ENCODE data around the gene GYG1.

Gene GYG1

DNA sequence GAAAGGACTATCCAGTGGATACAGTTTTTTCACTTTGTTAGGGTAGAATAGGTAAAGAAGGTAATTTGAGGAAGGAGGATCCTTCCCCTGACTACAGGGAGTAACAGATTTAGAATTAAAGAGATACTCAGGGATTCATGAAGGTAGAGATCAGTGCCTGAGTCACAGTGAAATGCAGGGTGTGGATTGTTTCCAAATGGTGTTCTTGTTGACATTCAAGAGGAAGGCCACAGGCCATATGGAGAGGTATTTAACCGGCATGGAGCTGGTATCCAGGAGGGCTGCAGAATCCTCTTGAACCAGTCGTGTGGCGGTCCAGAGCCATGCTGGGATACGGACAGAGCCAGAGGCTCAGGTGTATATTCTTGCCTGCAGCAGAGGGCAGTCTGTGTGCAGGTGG lies 28.2 kb downstream of the GYG1 start:
- no peak for DNase-seq

DNA sequence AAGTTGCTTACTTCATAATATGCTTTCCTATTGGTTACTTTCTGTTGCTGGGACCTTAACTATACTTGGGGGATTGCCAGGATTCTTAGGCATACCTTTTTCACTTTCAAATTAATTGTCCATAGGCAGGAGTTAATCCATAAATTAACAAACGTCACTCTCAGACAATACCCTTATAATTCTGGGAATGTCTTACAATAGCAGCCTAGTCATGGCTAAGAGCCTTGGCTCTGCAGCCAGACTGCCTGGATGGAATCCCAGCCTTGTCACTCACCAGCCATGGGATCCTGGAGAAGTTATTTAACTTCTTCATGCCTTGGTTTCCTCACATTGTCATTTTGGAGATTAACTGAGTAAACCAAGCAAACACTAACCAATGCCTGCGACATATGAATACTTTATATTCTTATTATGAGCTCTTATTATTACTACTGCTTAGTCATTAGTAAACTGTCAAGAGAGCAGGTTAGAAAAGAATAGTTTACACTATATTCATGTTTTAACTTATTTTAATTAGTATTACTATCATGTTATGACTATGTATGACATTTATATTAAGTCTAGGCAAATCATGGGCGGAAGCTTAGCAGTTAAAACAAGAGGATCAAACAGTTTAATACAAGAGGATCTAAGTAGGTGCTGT lies 29.0 kb downstream of the GYG1 start:
- no peak for DNase-seq

DNA sequence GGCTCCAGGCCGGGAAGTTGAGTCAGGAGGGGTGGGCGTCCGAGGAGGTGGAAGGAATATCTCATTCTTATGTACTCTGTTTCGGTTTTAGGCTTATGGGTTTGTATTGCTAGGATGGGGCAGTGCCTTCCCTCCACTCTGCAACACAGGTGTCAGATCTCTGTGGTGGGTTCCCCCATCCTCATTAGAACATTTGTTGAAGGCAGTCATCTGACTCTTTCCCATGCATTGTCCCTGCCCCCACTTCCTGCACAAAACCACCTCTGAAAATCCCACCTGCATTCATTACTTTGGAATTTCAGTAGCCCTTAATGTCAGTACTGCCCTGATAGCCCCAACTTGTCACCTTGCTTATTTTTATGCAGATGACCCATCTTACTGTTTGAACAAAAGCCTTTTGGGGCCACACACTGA lies 29.5 kb downstream of the GYG1 start:
- DNase-seq: no peak

DNA sequence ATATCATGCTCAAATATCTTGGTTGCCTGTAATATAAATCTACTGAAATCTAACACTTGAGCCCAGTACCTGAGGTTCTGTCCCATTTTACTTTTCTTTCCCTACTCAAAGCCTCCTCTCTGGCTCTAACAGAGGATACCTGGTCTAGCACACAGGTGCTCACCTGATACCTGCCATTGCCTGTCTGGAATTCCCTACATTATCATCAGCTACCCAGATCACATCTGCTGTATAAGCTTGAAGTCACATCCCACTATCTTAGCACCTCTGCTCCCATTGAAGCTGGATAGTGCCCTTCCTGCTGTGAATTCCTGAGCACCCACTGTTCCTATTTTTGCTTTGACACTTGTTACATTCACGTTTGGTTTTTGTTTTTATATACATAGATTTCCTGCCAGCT lies 30.5 kb downstream of the GYG1 start:
- no peak for DNase-seq

DNA sequence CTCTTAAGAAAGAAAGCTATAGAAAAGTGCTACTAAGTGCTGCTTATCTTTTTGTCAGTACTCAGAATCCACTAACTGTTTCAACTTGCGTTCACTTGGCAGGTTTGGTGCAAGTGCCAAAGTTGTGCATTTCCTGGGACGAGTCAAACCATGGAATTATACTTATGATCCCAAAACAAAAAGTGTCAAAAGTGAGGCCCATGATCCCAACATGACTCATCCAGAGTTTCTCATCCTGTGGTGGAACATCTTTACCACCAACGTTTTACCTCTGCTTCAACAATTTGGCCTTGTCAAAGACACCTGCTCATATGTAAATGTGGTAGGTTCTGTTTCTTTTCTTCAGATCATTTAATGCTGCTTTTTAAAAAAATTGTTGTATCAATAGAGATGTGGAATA lies 32.6 kb downstream of the GYG1 start:
- DNase-seq: no peak

DNA sequence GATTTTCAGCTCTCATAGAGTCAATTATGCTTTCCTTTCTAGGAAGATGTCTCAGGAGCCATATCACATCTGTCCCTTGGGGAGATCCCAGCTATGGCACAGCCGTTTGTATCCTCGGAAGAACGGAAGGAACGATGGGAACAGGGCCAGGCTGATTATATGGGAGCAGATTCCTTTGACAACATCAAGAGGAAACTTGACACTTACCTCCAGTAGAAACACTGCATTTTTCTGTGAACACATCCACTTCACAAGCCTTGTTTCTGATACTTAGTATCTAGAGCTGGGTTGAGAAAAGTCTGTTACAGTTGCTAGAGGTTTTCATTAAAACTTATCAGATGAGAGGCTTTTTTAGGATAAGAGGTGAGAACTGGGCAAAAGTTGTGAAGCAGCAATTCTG lies 35.4 kb downstream of the GYG1 start:
- no peak for DNase-seq

DNA sequence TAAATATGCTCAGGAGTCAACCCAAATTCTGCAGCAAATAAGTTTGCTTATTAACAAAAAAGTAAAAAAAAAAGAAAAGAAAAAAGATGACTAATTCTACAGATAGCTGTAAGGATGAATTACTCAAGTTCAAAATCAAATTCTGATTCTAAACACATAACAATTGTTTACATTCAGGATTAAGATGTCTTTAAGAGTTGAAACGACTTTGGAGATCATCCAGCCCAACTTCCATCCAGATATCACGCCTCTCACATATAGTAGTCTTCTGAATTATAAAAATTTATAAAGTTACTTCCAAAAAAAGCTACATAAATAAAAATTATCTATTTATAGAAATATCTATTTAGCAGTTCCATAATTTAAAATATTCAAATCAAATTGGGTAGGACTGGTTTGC lies 39.8 kb downstream of the GYG1 start:
- DNase-seq: no peak

DNA sequence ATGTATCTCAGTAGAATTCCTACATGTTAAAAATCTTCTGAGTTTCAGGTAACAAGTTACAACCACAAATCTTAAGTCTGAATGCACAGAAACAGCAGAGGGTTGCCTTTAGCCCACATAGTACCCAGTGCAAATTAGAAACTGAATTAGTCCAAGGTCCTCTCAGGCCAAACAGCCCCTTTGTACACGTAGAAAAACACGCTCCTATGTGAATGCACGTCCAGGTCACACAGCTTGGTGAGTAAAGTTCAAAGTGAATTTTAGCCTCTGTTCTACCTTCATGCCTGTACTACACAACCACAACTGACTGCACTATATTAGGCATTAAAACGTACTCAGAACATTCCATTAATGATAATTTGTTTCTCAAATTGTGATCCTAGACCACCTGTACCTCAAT lies 46.3 kb downstream of the GYG1 start:
- no peak for DNase-seq

DNA sequence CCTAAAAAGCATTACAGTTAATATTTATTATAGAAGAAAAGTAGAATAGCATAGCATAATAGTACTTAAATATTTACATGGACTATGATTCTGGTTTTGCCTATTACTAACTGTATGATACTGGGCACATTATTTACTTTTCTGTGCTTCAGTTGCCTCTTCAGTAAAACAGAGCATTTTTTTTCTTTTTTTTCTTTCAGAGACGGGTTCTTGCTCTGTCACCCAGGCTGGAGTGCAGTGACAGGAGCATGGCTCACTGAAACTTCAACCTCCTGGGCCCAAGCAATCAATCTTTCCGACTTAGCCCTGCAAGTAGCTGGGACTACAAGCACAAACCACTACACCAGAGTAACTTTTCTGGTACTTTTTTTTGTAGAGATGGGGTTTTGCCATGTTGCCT lies 47.0 kb downstream of the GYG1 start:
- DNase-seq: no peak

DNA sequence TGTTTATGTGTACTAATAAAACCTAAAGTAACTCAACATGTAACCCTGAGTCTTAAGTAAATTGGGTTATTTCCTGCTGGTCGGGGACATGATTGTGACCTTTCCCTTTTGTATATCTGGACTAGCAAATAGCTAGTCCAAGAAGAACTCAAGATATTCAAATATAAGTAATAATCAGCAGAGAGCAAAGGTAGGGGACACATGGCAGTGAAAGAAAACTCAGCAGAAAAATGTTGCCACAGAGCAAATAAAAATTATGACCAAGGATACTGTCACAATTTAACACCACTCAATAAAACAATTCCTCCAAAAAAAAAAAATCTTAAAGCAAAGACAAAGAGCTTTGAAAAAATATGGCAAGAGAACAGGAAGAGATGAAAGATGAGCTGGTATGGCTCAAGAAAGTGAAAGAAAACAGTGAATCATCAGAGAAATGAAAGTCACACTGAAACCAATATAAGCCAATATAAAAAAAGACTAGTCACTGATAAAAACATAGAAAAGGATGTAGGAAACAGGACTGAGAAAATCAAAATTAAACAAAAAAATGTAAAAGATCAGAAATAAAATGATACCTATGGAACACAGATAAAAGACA lies 51.5 kb downstream of the GYG1 start:
- peak in 1 of 2 donors; percentile 7 for DNase-seq

DNA sequence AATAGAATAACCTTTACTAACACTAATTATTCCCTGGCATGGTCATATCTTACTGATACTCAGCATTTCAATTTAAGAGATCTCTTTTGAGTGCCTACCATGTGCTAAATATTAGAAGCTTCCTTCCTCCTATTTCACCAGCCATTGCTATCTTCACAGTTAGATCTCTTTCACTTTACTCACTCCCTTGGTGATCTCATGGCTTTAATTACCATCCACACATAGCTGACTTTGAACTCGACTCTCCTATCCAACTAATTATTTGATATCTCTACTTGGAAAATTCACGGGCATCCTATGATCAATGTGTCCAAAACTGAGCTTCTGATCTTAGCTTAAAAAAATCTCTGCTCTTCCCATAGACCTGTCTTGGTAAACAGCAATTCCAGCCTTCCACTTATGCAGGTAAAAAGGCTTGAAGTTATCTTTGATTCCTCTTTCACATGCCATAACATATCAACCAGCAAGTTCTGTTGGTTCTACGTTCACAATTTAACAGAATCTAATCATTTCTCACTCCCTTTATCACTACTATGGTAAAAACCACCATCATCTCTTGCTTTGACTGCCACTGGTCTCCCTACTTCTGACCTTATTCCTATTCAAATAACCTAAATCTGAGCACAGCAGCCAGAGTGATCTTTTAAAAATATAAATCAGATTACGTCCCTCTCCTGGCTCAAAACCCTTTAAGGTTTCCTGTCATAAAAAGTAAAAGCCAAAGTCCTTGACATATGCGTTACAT lies 53.2 kb downstream of the GYG1 start:
- DNase-seq: no peak

DNA sequence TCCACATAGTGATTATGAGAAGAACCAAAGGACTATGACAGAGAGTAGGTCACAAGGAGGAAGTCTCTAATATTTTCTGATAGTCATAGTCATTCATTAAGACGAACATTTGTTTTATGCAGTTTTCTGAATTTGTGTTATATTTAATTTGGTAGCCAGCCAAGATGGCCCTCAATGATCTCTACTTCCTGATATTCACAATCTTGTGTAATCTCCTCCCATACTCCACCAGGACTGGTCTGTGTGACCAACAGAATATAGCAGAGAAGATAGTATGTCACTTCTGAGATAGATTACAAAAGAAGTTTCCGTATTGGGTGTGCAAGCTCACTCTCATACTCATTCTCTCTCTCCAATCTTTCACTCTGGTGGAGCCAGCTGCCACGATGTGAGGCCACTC lies 64.2 kb downstream of the GYG1 start:
- no peak for DNase-seq

DNA sequence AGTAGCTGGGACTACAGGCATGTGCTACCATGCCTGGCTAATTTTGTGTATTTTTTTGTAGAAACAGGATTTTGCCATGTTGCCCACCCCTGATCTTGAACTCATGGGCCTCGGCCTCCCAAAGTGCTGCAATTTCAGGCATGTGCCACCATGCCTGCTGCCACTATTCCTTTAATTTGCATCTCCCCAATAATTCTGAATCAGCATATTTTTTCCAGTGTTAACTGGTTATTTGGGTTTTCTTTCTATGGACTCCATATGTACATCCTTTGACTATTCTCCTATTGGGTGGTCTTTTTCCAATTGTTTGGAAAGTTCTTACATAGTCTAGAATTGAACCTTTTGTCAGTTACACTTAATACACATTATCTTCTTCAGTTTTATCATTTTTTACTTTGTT lies 66.9 kb downstream of the GYG1 start:
- DNase-seq: no peak

DNA sequence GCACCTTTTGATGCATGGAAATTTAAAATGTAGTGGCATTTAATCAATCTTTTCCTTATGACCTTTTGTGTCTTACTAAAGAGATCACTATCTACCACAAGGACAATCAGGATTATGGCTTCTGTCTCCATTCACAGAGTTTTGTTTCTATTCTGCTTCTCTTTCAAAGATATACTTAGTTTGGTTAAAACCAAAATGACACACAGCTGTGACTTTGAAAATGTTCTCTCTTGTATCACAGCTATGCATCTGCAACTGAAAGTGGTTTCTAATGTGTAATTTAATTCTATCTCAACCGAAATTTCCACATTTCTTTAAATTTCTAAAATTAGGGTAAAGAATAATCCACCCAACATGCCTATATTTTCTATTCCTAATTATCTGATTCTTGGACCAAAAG lies 67.3 kb downstream of the GYG1 start:
- no peak for DNase-seq

DNA sequence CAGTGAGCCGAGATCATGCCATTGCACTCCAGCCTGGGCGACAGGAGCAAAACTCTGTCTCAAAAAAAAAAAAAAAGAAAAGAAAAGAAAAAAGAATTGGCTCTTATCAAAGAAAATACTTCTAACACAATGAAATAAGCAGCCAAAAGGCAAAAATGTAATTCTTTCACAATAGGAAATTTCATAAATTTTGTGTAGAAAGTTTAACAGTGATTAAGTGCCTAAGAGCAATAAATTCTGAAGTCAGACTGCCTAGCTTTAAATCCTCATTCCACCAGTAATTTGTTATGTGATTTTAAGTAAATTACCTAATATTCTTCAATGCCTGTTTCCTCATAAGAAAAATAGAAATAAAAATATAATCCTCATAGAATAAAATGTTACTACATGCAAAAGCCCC lies 70.4 kb downstream of the GYG1 start:
- no peak for DNase-seq

DNA sequence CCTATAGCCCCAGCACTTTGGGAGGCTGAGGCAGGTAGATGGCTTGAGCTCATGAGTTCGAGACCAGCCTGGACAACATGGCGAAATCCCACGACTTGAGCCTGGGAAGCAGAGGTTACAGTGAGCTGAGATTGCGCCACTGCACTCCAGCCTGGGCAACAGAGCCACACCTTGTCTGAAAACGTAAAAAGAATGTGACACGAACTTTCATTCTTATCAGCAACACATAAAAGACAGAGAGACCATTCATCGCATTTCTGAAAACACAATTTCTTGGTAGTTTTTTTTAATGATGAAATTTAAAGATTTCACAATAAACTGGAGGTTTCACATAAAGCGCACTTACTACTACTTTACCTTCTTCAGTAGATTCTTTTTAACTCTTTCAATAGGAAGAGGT lies 76.5 kb downstream of the GYG1 start:
- DNase-seq: no peak

Measured in CD4-positive, alpha-beta T cell treated with Interleukin-4 for 1 hour (primary cell).